Fibroblast of lung (primary cell): ENCODE data around the gene CNKSR3.

ENCODE experiments used
- EZH2 ChIP-seq: IDR thresholded peaks from 2 replicates; pipeline ENCODE4 v1.5.1; 2012; ENCODE audit warnings: low read length, control low read depth, mild to moderate bottlenecking; ENCODE audit errors: missing control alignments
- TF ChIP-seq, protein P1 (sequence below), 2 donors: IDR thresholded peaks in 1 of 2; conservative IDR thresholded peaks in 1 of 2; 1 replicate in 1 of 2; 2 replicates in 1 of 2; pipeline ENCODE4 v1.5.1; 2011 to 2012; ENCODE audit warnings: low read length in 2 of 2, control low read depth in 1 of 2, inconsistent platforms in 1 of 2, low read depth in 1 of 2, mild to moderate bottlenecking in 1 of 2

- TF ChIP-seq, protein P1, sequence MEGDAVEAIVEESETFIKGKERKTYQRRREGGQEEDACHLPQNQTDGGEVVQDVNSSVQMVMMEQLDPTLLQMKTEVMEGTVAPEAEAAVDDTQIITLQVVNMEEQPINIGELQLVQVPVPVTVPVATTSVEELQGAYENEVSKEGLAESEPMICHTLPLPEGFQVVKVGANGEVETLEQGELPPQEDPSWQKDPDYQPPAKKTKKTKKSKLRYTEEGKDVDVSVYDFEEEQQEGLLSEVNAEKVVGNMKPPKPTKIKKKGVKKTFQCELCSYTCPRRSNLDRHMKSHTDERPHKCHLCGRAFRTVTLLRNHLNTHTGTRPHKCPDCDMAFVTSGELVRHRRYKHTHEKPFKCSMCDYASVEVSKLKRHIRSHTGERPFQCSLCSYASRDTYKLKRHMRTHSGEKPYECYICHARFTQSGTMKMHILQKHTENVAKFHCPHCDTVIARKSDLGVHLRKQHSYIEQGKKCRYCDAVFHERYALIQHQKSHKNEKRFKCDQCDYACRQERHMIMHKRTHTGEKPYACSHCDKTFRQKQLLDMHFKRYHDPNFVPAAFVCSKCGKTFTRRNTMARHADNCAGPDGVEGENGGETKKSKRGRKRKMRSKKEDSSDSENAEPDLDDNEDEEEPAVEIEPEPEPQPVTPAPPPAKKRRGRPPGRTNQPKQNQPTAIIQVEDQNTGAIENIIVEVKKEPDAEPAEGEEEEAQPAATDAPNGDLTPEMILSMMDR (conservative IDR thresholded peaks at IDR 0.05 in 1 of 2, IDR thresholded peaks at IDR 0.05 in 1 of 2; ENCODE audit: low read depth in 1 of 2, low read length in 2 of 2), result no peak
- TF ChIP-seq EZH2, result no peak
These were observed 127.2 kb downstream of the CNKSR3 start for GRCh38 chr6:154383273-154383672.
